GM12864 (cell line): ENCODE data around the gene FDX1.

Experiments used
- DNase-seq: peaks from one replicate; pipeline ENCODE4 v3.0.0-alpha.2; 2011; ENCODE audit warnings: low read depth
- H3K4me3 ChIP-seq: 2 replicates; pipeline ENCODE4 v1.5.1; 2011; ENCODE audit warnings: mild to moderate bottlenecking, low read depth, low read length, control low read depth
- CTCF ChIP-seq: IDR thresholded peaks from 2 replicates; pipeline ENCODE4 v1.5.1; 2011; ENCODE audit warnings: low read depth, mild to moderate bottlenecking, moderate library complexity, low read length, control low read depth, inconsistent platforms; ENCODE audit errors: missing control alignments

FDX1 gene

GRCh38 chr11:110446594-110446993 lies 16.8 kb downstream of the FDX1 start:
- no peak for DNase-seq
- no peak for TF ChIP-seq CTCF
- H3K4me3 ChIP-seq = no peak overlapping the region

GRCh38 chr11:110447343-110447742 lies 17.6 kb downstream of the FDX1 start:
- no peak overlapping the region for H3K4me3 ChIP-seq
- TF ChIP-seq CTCF = no peak
- DNase-seq = no peak

GRCh38 chr11:110447897-110448745 lies 18.4 kb downstream of the FDX1 start:
- DNase-seq = no peak
- H3K4me3 ChIP-seq = no peak overlapping the region
- peak; percentile 51 for TF ChIP-seq CTCF

- H3K4me3 ChIP-seq = no peak overlapping the region
- no peak for TF ChIP-seq CTCF
Observed at GRCh38 chr11:110450246-110450645, 20.5 kb downstream of the FDX1 start.

GRCh38 chr11:110452720-110453119 lies 23.0 kb downstream of the FDX1 start:
- no peak for TF ChIP-seq CTCF
- no peak for DNase-seq
- H3K4me3 ChIP-seq = no peak overlapping the region

More at GRCh38 chr11:110450246-110450645, 20.5 kb downstream of the FDX1 start:
- no peak for DNase-seq

GRCh38 chr11:110453684-110454354 lies 24.1 kb downstream of the FDX1 start:
- no peak for TF ChIP-seq CTCF
- no peak for DNase-seq
- H3K4me3 ChIP-seq = no peak overlapping the region
